Inferior parietal cortex (tissue), 1 donor: ENCODE data around the gene MGLL.

Experiments
- DNase-seq: peaks from one replicate; pipeline ENCODE4 v3.0.0-alpha.2; 2016; ENCODE audit errors: extremely low spot score

The MGLL gene

GRCh38 chr3:127789990-127790881 lies 32.1 kb downstream of the MGLL start:
- no peak for DNase-seq

DNA sequence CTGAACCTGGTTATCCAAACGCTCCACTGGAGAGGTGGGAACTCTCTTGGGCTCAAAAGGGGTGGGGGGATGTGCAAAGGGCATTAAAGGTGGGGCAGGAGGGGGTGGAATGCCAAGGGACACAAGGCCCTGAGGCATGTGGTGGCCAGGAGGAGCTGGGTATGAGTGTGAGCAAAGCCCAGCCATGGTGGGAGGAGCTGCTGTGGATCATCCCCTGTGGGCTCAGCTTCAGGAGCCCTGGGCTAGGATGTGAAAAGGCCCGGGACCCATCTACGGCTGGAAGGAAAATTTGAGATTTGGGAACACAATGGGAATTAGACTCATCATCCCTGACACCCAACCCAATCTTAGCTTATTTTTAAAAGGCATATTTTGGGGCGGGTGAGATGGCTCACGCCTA lies 33.3 kb downstream of the MGLL start:
- DNase-seq = no peak

DNA sequence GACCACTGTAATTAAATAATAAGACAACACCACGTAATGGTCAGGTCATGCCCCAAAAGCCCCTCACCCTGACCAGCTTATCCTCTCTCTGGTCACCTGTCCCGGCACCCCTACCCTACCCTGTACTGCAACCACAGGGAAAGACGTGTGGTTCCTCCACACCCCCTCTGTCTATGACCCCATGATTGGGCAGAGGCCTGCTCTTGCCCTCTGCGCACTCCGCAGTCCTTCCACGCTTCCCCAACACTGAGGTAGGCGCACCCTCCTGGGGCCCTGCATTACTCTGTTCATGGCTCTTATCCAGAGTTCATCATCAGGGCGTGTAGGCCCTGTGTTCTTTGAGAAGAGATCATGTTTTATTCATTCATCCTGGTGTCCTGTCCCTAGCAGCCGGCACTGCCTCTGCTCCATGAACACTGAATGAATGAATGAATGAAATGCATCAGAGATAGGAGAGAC lies 33.8 kb downstream of the MGLL start:
- no peak for DNase-seq

- no peak for DNase-seq
These were observed 34.5 kb downstream of the MGLL start for GRCh38 chr3:127787571-127788365.

DNA sequence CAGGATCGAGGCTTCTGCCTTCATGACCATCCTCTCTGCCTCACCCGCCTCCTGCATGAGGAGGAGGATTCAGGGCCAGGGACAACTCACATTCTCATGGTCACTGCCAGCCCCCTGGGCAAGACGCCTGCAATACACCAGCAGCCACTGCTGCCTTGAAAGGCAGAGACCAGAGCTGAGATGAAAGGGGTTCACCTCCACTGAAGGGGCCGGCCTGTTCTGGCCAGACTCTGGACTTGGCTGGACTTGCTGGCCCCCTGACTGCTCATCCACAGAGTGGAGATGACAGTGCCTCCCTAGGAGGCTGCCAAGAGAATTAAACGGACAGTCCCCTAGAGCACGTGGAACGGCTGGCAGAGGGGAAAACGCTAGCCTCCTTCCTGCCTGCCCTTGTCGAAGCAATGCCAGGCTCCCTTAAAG lies 35.2 kb downstream of the MGLL start:
- DNase-seq = no peak

DNA sequence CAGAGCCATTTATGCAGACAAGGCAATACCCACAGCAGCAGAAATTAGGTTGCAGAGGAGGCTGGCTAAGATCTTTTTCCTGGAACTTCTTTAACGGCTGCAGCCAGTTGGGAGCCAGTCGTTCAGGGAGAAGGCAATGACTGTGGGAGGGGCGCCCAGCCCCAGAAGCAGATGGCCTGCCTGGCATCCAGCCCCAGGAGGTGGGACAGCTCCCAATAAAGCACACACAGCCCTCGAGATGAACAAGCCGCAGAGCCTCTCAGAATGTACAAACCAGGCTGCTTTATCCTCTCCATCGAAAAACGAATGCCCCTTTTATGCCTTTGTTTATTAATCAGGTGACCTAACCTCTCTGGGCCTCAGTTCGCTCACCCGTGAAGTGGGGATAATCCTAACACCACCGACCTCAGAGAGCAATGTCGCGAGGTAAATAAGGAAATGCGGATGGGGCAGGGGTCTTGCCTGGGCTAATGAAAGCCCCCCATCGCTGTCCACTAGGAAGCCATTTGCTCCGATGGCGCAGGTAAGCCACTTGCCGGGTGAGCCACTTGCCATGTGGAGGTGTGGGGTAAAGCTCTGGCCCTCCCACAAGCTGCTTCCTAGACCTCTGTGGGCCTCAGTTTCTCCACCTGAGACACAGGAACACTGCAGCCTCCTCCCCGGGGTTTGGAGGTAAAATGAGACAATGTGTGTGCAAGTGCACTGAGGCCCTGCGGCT lies 35.8 kb downstream of the MGLL start:
- DNase-seq = peak; percentile 76

GRCh38 chr3:127785711-127786265 lies 36.5 kb downstream of the MGLL start:
- DNase-seq = no peak

GRCh38 chr3:127784865-127785710 lies 37.2 kb downstream of the MGLL start:
- no peak for DNase-seq

GRCh38 chr3:127784283-127784682 lies 38.0 kb downstream of the MGLL start:
- DNase-seq = no peak

- no peak for DNase-seq
These were observed 38.6 kb downstream of the MGLL start for GRCh38 chr3:127783642-127784160.

- no peak for DNase-seq
These were observed 39.1 kb downstream of the MGLL start for GRCh38 chr3:127783166-127783565.

GRCh38 chr3:127781411-127782001 lies 40.8 kb downstream of the MGLL start:
- no peak for DNase-seq

GRCh38 chr3:127780536-127781400 lies 41.5 kb downstream of the MGLL start:
- DNase-seq = no peak

DNA sequence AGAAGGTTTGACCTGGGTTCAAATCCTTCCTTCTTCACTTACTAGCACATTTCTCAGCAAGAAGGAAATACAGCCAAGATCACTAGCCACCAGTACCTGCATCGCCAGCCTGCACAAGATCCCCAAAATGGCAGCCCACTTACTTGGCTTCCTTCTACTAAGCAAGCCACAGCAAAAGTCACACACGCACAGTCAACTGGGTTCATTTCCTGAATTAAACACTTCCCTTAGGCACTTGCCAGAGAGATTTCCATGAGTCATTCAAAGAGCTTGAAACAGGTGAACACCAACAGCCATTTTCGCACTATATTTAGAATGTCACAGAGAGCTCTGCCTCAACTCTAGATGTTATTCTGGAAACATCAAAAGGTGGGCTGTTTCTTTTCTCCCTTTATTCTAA lies 42.6 kb downstream of the MGLL start:
- no peak for DNase-seq

DNA sequence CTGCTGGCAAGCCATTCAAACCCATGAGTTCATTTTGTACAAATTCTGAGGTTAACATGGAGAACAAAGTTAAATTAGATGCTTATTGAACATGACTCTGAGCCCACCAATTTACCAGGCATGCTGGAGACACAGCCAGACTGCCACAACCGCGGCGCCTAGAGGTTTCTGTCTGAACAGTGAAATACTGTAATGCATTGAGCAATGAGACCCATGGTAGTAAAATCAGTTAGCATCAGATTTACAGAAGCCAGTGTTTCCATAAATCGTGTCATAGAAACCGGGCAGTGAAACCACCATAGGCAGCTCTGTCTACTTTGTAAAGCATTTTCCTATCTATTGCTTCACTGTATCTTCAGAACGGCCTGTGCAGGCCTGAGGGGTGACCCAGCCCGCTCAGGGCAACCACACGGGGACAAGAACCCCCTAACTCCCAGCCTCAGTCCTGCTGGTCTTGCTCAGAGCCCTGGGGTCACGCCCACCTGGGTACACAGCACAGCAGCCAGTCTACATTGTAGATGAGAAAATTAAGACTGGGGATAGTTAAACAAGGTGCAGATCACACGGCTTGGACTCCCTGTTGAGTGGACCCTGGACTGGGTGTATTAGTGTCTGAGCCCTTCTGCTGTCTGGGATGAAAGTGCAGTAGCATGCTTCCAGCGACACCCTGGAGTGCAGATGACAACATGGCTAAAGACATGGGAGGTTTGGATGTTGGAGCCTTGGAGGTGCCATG lies 44.2 kb downstream of the MGLL start:
- no peak for DNase-seq

GRCh38 chr3:127777332-127777731 lies 45.0 kb downstream of the MGLL start:
- DNase-seq = no peak

GRCh38 chr3:127776347-127776746 lies 46.0 kb downstream of the MGLL start:
- no peak for DNase-seq

GRCh38 chr3:127775398-127776109 lies 46.8 kb downstream of the MGLL start:
- DNase-seq = no peak
